Inflammatory macrophage treated with lipopolysaccharide for 4 hours (primary cell): ENCODE results near the gene HGS.

ENCODE experiments used
- DNase-seq: peaks from one replicate; pipeline ENCODE4 v3.0.0-alpha.2; 2020

Gene HGS

DNA sequence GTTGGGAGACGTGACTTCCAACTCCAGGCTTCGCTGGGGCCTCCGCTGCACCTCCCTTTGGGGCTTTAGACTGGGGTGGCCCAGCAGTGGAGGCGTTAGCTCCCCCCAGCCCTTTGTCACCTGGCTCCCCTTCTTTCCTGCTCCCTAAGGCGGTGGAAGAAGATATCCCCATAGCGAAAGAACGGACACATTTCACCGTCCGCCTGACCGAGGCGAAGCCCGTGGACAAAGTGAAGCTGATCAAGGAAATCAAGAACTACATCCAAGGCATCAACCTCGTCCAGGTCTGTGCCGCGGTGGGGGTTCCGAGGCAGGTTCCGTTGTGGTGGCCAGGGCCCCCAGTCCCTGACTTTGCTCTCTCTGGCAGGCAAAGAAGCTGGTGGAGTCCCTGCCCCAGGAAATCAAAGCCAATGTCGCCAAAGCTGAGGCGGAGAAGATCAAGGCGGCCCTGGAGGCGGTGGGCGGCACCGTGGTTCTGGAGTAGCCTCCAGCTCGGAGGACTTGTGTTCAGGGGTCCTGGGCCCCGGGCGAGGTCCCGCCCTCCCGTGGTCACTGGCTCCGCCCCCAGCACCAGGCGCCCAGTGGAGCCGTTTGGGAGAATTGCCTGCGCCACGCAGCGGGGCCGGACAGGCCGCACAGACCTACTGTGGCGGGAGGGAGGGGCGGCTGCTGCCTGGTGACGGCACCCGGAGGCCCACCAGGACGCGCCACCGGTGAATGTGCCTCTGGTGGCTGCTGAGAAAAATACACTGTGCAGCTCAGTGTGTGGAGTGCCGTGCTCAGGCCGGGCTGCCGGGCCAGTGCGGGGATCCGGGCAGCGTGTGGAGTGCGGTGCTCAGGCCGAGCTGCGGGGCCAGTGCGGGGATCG lies 23.2 kb downstream of the HGS start:
- no peak for DNase-seq

DNA sequence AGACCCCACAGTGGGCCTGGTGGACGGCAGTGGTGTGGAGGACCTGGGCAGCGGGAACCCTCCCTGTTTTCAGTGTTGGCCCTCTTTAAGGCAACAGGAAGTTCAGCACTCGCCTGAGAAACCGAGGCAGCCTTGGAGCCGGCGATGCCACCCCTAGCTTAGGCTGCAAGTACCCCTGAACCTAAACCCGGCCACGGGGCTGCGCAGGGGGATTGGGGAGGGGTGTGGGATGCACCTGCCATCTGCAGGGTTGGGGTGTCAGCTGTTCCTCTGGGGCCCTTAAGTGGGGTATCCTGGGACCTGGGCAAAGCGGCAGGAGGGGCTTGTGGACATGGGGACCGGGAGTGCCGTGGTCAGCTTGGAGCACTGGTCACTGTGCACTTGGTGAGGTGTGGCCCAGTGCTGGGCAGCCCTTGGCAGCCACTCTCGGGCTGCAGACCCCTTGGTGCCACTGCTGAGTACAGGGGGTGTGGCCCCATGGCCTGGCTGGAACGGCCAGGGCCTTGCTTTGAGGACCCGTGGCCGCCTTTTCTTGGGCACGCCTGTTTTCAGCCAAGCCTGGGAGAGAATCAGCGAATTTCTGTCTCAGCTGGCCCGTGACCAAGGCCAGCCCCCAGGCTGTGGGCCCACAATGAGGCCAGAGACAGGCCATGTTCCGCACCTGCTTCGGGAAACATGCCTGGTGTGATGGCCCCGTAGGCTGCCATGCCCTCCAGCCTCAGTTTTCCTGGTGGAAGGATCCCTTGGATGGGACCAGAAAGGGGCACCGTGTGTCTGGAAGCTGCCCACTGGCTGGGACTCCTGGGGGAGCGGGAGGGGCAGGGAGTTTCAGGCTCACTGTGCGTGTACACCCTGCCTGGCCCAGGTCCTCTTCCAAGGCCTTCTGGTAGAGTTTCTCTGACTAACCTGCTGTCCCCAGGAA lies 24.2 kb downstream of the HGS start:
- DNase-seq = no peak

DNA sequence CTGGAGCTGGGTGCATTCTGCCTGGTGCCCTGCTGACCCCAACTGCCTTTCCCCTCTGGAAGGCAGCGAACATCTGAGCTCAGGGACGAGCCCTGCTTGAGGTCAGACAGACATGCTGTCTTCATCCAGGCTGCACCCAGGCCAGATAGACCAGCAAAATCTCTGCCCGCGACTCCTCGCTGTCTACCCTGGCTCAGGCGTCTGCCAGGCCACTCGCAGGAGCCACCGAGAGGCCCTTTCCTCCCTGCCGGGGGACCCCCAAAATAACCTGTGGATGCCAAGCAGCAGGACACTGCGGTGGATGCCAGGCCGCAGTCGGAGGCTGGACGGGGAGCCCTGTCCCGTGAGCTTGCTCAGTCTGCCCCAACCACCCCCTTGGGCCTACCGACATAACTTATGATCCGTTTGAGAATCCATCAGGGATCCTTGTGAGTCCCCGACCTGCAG lies 25.0 kb downstream of the HGS start:
- no peak for DNase-seq

DNA sequence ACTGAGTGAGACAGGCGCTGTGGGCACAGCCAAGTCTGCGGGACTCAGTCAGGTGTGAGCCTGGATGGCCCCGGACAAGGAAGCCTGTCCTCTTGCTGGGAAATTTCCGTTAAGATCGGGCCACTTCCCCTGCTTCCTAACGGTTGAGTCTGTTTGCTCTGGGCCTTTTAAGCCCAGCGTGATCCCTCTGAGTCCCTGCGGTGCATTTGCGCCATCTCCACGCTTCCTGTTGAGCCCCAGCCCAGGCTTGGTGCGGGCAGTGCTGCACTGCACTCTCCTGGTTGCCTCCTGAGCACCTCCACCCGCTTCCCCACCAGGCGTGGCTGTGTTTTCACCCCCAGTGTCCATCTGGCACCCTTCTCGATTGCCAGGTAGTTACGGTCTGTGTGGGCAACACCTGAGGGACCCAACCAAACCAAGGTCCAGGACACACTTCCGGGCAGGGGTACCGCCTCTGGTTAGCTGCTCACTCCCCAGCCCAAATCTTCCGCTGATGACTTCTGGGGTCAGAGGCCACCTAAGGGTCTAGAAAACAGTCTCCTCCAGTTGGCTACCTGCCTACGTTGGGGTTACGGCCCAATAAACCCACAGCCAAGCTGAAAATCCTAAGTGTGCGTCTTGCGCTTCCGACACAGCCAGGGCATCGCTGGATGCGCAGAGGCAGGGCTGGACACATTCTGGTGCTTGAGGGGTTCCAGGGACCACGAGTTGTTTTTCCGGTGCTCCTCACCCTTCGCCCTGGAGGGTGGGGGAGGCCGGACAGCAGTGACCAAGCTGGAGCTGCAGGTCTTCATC lies 26.9 kb downstream of the HGS start:
- peak; percentile 41 for DNase-seq

DNA sequence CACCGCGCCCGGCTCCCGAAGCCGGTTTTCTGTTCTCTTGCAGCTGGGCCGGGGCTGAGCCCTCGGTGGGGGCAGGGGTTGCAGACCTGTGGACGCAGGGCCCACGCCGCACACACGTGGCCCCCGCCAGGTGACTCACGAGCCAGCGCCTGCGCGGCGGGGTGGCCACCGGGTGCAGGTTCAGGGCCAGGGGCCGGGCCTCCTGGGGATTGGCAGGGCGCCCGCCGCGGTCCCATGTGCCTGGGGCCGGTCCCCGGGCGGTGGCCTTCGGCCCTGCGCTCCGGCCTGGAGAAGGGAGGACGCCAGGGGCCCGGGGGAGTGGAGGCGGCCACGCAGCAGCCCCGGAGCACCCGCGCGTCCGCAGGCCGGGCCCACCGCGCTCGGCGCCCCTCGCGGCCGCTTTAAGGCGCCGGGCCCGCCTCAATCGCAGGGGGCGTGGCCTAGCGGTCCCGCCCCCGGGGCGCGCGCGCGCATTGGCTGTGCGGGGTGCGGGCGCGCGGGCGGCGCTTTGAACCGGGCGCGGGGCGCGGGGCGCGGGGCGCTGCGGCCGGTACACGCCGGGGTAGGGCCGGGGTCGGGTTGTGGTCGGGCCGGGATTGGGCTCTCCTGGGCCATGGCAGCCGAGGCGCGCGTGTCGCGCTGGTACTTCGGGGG lies 28.1 kb downstream of the HGS start, which contains the start of gene SLC25A10:
Gene SLC25A10 (plus strand): TSS at position 471 of the 654 bp plus-strand sequence. CDS start 143 bp downstream, at position 614.
- DNase-seq = peak; percentile 69

DNA sequence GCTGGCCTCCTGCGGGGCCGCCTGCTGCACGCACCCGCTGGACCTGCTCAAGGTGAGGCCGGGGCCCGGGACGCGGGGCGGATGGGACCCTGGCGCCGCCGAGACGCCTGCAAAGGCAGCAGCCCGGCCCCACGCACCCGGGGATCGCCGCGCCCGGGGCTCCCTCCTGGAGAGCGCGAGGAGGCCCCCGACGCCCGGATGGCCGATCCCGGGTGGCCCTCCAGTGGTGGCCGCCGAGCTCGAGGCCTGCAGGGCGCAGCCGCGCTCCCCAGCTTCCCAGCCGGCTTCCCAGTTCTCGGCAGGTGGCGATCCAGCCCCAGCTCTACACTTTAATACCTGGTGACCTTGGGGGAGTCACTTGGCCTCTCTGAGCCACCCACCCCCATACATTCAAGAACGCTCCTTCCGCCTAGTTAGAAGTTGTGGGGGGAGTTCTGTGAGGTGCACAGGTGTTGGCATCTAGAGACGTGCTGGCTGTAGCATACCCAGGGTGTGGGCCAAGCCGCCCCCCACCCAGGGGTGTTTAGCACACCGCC lies 28.7 kb downstream of the HGS start:
- no peak for DNase-seq

DNA sequence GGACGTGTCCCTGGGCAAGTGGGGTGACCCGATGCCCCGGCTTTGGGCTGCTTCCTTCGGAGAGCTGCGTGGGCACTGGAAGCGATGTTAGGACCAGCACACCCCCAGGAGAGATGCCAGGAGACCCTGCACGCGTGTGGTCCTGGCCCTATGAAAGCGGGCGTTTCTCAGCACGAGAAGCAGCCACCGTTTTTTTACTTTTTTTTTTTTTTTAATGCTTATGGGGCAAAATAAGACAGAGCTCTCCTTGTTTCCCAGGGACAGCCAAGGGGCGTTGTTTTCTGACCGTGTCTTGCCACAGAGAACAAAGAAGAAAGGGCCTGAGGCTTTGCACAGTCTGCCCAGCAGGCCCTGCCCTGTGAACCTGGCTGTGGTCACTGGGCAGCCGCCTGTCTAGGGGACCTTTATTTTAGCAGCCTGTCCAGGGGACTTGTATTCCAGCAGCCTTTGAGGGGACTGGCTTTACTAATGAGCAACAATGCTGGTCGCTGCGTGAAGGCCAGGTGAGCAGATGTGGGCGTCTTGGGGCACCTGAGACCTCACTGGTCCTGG lies 29.3 kb downstream of the HGS start:
- DNase-seq = no peak

DNA sequence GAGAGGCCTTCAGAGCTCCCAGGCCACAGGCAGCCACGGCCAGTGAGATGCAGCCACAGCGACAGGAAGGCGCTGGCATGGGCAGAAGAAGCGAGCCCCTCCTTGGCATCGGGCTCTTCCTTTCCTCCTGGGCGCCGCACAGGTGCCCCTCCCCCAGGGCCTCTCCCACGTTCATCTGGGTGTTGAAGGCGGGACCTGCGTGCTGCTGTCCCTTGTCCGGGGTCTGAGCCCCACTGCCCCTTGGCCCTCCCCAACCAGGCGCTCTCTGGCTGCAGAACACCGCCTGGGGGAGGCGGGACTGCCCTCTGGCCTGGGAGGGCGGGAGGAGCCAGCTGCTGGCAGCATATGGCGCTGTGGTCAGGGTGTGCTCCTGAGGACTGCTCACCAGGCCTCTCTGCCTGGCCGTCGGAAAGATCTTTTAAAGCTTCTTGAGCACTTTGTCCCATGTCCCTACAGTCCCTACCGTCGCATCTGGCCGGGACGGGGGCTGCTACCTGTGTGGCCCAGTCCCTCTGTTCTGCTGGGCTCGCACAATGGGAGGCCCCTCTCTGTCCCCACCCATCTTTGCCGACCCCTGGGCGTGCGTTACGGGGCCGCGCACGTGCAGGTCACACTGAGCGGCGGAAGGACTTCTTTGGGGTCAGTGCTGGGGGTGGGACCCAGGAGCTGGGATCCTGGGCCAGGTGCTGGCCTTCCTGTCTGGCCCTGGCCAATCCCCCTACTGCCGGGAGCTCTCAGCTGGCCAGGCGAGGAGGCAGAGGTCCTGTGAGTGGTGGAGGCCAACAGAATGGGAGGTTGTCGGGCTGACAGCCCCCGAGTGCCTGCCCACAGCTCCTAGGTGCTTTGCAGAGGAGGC lies 30.0 kb downstream of the HGS start:
- no peak for DNase-seq

DNA sequence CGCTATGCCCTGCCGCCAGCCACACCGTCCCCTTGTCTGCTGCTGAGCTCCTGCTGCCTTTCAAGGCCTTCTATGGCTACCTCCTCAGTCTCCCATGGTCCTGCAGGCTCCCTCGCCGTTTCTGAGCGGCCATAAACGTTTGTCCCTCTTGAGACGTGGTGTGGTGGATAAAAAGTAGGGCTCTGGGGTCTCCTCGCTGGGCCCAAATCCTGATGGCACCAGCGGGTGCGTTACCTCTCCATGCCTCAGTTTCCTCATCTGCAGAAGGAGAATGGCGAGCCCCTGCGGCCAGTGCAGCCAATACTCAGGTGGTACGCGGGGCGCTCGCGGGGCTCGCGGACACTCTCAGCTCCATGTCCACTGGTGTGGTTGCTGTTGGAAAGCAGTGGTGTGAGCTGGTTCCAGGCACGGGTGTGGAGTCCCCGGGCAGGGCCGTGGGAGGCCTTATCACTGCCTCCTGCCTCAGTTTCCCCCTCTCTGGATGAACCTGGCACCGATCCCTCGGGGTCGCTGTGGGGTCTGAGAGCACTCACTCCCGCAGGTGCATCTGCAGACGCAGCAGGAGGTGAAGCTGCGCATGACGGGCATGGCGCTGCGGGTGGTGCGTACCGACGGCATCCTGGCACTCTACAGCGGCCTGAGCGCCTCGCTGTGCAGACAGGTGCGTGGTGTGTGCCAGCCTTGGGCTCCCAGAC lies 30.7 kb downstream of the HGS start:
- no peak for DNase-seq

DNA sequence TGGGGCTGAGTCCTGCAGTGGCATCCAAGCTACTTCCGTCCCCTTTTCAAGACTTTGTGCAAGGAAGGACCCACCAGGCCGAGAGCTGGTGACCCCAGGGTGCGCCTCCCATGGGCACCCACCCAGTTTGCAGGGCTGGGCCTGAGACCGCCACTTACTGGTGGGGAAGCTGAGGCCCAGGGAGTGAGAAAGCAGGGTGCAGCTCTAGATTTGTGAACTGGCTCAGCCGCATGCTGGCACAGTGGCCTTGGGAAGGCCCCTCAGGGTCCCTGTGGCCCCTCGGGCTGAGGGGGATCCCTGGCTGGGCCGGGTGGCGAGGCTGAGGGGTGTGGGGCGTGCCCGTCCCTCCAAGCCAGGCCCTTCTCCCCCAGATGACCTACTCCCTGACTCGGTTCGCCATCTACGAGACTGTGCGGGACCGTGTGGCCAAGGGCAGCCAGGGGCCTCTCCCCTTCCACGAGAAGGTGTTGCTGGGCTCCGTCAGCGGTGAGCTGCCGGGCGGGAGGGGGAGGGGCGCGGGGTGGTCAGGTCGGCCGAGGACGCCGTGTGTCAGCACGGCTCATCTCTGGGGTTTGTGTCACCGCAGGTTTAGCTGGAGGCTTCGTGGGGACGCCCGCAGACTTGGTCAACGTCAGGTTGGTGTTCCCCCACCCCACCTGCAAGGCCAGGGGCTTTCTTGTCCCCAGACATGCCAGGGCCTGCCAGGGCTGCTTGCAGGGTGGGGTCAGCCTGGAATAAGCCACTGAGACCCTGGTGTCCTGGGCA lies 31.5 kb downstream of the HGS start:
- DNase-seq = no peak

DNA sequence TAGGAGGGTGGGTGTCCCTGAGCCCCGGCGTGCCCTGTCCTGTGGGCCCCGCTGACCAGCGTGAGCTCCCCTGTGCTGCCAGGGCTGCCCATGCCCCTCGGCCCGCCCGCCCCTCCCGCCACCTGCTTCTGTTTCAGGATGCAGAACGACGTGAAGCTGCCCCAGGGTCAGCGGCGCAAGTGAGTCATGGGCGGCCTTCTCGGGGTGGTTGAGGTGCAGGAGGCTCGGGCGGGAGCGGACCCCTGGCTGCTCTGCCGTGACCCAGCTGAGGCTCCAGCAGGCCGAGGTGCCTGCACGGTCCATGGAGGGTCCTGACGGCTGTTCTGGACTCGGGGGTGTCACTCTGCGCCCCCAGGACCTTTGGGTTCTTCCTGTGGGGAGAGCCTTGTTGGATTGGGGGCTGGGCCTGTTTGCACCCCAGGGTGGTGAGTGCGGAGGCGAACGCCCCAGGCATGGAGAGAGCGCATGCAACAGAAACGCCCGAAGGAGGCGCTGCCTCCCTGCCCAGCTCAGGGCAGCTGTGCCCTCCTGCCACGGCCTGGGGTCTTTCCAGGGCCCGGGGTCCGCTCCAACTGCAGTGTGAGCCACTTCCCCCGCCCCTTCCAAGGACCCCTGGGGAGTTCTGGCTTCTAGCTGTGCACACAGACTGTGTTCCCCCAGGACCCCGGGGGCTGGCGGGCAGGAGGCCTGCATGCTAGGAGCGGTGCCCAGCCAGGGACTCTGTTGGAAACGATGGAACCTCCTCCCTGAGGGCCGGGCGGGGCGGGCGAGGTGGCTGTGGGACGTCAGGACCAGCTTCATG lies 32.3 kb downstream of the HGS start:
- DNase-seq = no peak

DNA sequence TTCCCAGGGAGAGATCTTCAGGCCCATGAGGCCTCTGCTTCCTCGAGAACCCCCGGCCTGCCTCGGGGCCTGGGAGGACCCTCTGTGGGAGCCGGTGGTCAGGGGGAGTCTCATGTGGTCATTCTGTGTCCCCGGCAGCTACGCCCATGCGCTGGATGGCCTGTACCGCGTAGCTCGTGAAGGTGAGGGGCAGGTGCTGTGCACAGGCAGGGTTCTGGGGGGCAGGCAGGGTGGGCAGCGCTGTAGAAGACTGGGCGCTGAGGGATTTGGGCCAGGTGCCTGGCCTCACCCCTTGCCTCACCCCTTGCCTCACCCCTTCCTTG lies 32.8 kb downstream of the HGS start:
- no peak for DNase-seq

DNA sequence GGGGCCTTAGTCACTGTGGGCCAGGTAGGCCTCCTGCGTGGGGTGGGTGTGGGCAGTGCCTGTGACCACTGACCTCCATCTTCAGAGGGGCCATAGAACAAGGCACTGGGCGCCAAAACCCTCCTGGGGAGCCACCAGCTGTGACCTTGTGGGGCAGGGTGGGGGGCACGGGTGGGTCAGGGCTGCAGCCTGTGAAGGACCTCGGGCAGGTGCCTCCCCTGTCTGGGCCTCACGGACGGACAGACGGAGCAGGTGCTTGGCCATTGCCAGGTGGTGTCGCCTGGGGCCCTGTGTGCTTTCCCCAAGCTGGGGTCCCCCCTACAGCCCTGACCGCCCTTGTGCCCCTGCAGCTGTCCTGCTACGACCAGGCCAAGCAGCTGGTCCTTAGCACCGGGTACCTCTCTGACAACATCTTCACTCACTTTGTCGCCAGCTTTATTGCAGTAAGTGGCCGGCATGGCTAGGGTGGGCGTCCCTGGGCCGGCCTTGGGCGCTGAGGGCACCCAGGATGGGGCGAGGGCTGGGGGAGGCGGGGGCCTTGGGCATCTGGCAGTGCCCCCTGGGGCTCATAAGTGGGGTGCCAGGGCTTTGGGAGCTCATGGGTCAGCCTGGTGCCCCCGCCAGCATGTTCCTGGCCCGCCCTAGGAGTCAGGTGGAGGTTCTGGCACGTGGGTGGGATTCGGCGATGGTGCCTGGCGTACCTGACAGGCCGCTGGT lies 33.4 kb downstream of the HGS start:
- DNase-seq = no peak

DNA sequence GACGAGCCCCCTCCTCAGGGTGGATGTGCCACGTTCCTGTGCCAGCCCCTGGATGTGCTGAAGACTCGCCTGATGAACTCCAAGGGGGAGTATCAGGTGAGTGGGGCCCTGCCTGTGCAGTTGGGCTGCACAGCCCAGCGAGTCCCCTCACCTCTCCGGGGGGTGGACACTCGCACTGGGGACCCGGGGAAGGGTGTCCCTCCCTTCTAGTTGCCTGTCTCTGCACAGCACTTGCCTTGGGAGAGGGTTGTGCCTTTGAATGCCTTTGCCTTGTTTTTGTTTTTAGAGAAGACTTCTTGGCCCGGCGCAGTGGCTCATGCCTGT lies 33.9 kb downstream of the HGS start:
- DNase-seq = no peak

DNA sequence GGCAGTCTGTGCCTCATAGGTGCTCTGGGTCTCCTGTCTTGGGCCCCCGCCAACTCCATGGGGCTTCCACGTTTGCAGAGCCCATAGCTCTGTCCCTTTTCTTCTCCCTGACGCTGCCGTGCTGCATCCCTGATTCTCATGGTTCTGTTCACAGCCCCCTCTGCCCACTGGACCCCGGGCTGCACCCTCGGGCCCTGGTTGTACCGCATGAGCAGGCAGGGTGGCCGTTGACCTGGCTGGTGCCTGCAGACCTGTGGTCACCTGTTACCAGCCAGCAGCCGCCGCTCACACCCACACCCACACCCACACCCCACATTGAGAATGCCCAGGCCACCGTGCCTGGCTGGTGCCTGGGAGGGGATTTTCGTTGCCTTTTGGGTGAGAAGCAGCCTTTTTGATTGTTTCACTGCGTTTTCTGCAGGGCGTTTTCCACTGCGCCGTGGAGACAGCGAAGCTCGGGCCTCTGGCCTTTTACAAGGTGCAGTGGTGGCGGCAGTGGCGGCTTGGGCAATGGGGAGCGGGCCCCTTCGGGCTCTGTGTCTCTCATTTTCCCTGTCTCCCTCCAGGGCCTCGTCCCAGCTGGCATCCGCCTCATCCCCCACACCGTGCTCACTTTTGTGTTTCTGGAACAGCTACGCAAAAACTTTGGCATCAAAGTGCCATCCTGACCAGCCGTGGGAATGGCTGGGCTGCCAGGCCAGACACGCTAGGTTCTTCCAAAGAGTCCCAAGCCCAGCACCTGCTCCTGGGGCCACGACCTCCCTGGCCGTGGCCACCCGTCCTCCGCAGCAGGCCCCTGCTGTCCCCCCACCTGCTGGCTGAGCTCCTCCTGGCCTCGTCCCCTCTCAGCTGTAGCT lies 35.8 kb downstream of the HGS start:
- no peak for DNase-seq

DNA sequence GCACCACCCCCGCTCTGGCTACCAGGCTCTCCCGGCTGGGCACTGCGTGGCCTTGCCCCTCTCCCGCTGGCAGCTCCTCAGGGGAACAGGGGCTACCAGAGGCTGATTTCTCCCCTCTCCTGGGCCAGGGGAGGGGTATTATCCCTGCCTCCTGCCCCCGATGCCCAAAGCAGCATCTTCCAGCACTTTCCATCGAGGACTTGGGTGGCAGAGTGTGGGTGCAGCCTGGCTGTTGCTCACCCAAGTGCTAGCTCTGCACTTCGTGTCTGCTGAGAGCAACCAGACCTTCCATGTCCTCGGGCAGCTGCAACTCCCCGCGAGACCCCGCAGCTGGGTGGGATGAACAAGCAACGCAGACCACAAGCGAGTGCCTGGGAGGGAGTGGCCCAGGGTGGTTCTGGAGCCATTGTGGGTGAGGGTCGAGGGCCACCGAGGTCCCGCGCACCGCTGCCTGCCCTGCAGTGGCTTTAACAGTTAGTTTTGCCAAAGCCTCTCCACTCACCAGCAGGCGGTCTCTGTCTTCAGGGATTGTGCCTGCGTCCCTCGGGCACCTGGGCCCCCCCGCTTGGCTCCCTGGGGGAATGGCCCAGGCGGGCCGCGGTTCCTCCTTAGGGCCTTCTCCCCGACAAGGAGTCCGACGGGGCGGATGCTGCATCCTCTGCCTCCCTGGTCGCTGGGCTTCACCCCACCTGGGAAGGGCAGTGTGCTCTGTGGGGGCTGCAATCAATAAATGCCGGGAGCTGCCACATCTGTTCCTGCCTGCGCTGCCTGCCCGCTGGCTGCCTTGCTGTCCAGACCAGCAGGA lies 36.7 kb downstream of the HGS start:
- no peak for DNase-seq
